Pancreas (tissue), 10 donors: ENCODE data around the gene TEDC1. TPM values are rescaled to one million over a fixed set of nuclear protein-coding genes. Genes with fewer than 3 reads are reported as not detected.

Experiments used
- ATAC-seq, 4 donors: fragments of 200-7000 bp; cut with Tn5 transposase; one replicate each; pipeline versions ENCODE4 v1.8.0 to v1.9.1; 2020; ENCODE audit warnings: mild to moderate bottlenecking in 4 of 4, moderate library complexity in 4 of 4
- DNase-seq, 6 donors: peaks; one replicate each; pipeline ENCODE4 v3.0.0-alpha.2; 2020
- FAIRE-seq: peaks from 2 replicates; lab custom pipeline; 2012; peaks lifted over from hg19 to GRCh38; lab: Jason Lieb, UNC
- H3K27ac ChIP-seq, 4 donors: fragments of 200-600 bp; sonication (generic); 1 replicate in 3 of 4; 2 replicates in 1 of 4; pipeline versions ENCODE4 v1.5.0 to v1.8.0; 2020
- H3K27me3 ChIP-seq, 4 donors: fragments of 200-600 bp; one replicate each; pipeline ENCODE4 v1.8.0; 2021
- H3K36me3 ChIP-seq, 3 donors: fragments of 200-600 bp; sonication (generic) in 1 of 3; one replicate each; pipeline versions ENCODE4 v1.5.0 to v1.8.0; 2020 to 2021
- H3K4me1 ChIP-seq, 3 donors: fragments of 200-600 bp; one replicate each; pipeline ENCODE4 v1.8.0; 2021
- H3K4me3 ChIP-seq, 4 donors: fragments of 200-600 bp; sonication (generic) in 2 of 4; one replicate each; pipeline versions ENCODE4 v1.5.0 to v1.8.0; 2020 to 2021
- H3K9me3 ChIP-seq, 4 donors: fragments of 200-600 bp; one replicate each; pipeline ENCODE4 v1.8.0; 2021
- CTCF ChIP-seq, 4 donors: fragments of 200-600 bp; sonication (generic) in 3 of 4; IDR thresholded peaks; one replicate each; pipeline versions ENCODE4 v1.5.0 to v1.8.0; 2021; ENCODE audit warnings: antibody characterized with exemption in 4 of 4
- WGBS, 2 donors: extraction: QIAGEN DNeasy Blood & Tissue Kit; methylation state at CpG; one replicate each; pipeline ENCODE4 v1.1.7; 2013; 5-methylcytosine and 5-hydroxymethylcytosine counted together
- intact Hi-C, 3 donors: fragments of 100-400 bp; cut with DNase I; formaldehyde crosslinking; loops; one replicate each; pipeline versions ENCODE4 v1.11.1 to v1.14.2; 2022
- polyA plus RNA-seq, 2 donors: library from polyadenylated mRNA; stranded (reverse); fragments of 200-250 nt; gene quantifications; one replicate each; pipeline ENCODE4 v1.2.3, GENCODE V29; 2013
- total RNA-seq, 6 donors: library from RNA; stranded (reverse); fragmentation: NEBNext Ultra II Directional in 4 of 6; extraction: Animal tissue kit (Norgen Biotek cat#: 25700) in 4 of 6; gene quantifications; one replicate each; pipeline versions ENCODE4 v1.2.1 to v1.2.4, GENCODE V29; 2021 to 2023
- donor health status: healthy with polysubstance abuse.
- donor health status: DM: no; HTN: no; CAD: no; lungs with moderate emphysema.
- donor health status: DM: no; HTN: no; CAD: no.
- donor health status: control.
- donor health status: control.
- donor health status: Bipolar disorder and iron deficiency.
- donor health status: DM: yes; HTN: yes; CAD: no.
- donor health status: DM: no; HTN: no; CAD: no.
- donor health status: DM: no; HTN: no; CAD: no.
- donor health status: DM: yes; HTN: yes; CAD: no.

Gene TEDC1
- total and polyA plus RNA-seq, 8 donors = 2.0 to 21.5 (median 4.0) TPM

- FAIRE-seq (no peak), DNase-seq (peak in 2 of 6 donors; percentile 53 to 70), ATAC-seq (no peak)
- intact Hi-C loops = no loop called here
- no peak for TF ChIP-seq CTCF (IDR thresholded peaks at IDR 0.05)
- 81 to 83% methylated on average over 36 of the region's 36 CpGs for WGBS, 2 donors
- Histone ChIP-seq H3K4me1 (no peaks in the 10 kb centered on the region), H3K27ac (no peak overlapping the region), H3K9me3 (no peaks in the 10 kb centered on the region), H3K27me3 (no peaks in the 10 kb centered on the region), H3K4me3 (no peak overlapping the region), H3K36me3 (no peaks in the 10 kb centered on the region)
Observed at GRCh38 chr14:105498430-105499255, 7.6 kb downstream of the TEDC1 start.

- Histone ChIP-seq H3K4me3 (no peak overlapping the region), H3K36me3 (no peaks in the 10 kb centered on the region), H3K27ac (no peak overlapping the region), H3K4me1 (no peaks in the 10 kb centered on the region), H3K27me3 (no peaks in the 10 kb centered on the region), H3K9me3 (no peaks in the 10 kb centered on the region)
- WGBS, 2 donors = 59 to 66% methylated on average over 20 to 27 of the region's 27 CpGs
- no peak for ATAC-seq
- no peak for TF ChIP-seq CTCF (IDR thresholded peaks at IDR 0.05)
- intact Hi-C loops = no loop called here
- no peak for FAIRE-seq
- DNase-seq = peak in 2 of 6 donors; percentile 54 to 72
Observed at GRCh38 chr14:105499256-105500035, 8.4 kb downstream of the TEDC1 start.

- 77 to 83% methylated on average over 21 of the region's 21 CpGs for WGBS, 2 donors
- Histone ChIP-seq H3K9me3 (no peaks in the 10 kb centered on the region), H3K36me3 (no peaks in the 10 kb centered on the region), H3K27me3 (no peaks in the 10 kb centered on the region), H3K27ac (no peak overlapping the region), H3K4me1 (no peaks in the 10 kb centered on the region), H3K4me3 (no peak overlapping the region)
- FAIRE-seq (no peak), ATAC-seq (no peak), DNase-seq (peak in 1 of 6 donors; percentile 46)
- TF ChIP-seq CTCF (IDR thresholded peaks at IDR 0.05) = no peak
- intact Hi-C loops = no loop called here
Observed at GRCh38 chr14:105500036-105500725, 9.1 kb downstream of the TEDC1 start.

- FAIRE-seq = no peak
- Histone ChIP-seq H3K9me3 (no peaks in the 10 kb centered on the region), H3K27ac (no peak overlapping the region), H3K4me1 (no peaks in the 10 kb centered on the region), H3K4me3 (no peak overlapping the region), H3K27me3 (no peaks in the 10 kb centered on the region), H3K36me3 (no peaks in the 10 kb centered on the region)
- TF ChIP-seq CTCF (IDR thresholded peaks at IDR 0.05) = no peak
- intact Hi-C loops = no loop called here
- no peak for DNase-seq
- 58 to 64% methylated on average over 10 of the region's 10 CpGs for WGBS, 2 donors
- ATAC-seq = no peak
Observed at GRCh38 chr14:105500726-105501101, 9.7 kb downstream of the TEDC1 start.
